Measurements from ENCODE around the gene PATL2. TPM values are rescaled to one million over a fixed set of nuclear protein-coding genes. Genes with fewer than 3 reads are reported as not detected.

PATL2 gene
- total RNA-seq, 5 donors from 2014 or later (not counting 1 experiment from before 2014, with no cell fraction given), result 43.5 to 69.7 (median 48.5) TPM

DNA sequence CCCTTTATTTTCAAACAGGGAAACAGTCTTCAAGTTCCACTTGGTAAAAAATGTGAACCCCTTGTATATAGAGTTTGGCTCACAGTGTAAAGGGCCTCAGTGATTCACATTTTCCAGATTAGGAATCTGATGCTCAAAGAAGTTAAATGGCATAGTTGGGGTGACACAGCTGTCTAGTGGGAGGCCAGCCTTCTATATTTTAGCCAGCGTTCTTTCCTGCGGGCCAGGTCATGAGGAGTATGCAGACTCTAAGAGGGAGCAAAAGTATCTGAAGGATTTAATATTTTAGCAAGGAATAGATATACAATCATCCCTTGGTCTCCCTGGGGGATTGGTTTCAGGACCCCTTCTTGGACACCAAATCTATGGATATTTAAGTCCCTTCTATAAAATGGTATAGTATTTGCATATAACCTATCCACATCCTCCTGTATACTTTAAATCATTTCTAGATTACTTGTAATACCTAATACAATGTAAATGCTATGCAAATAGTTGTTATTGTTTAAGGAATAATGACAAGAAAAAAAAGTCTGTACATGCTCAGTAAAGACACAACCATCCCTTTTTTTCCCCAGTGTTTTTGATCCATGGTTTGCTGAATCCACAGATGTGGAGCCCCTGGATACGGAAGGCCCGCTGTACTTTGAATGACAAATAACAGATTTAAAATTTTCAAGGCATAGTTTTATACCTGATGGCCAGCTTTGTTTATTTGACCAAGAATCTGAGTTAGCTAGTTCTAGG, 7.2 kb upstream of the PATL2 start:
- DNase-seq, result peak in 1 of 35 experiments; percentile 21
- ATAC-seq (replicated peaks in 1 of 4), result no peak
- H3K4me1 ChIP-seq (ENCODE audit: control insufficient read depth in 1 of 2, extremely low read depth in 1 of 2, insufficient read depth in 2 of 2, low read length in 2 of 2), result peaks cover 63 to 78% of the 10 kb centered on the region in 2 experiments
- no peak overlapping the region for H3K4me3 ChIP-seq (ENCODE audit: control insufficient read depth in 1 of 2, extremely low read depth in 1 of 2, low read length in 1 of 2)
- no peaks in the 10 kb centered on the region for H3K9me3 ChIP-seq
- ChIA-PET POLR2A (interaction anchor here (0.5 to 10.2 kb wide), 8 partner anchors 11 to 54 kb away, joined by 3 to 289 read pairs (median 20); partner anchors contain the start of genes TRIM69 (in 2 of the 2) and SPG11 (in 1 of the 2)), CTCF (interaction anchor here (0.7 to 10.2 kb wide), 6 partner anchors 11 to 53 kb away, joined by 3 to 160 read pairs (median 6); partner anchors contain the start of genes SPG11 (in 1 of the 2) and TRIM69 (in 1 of the 2))
- no peaks in the 10 kb centered on the region for H3K27me3 Mint-ChIP-seq
- no CpG with 5 or more reads among the region's 4 CpGs for WGBS (ENCODE audit: insufficient coverage)
- no peaks in the 10 kb centered on the region for H3K27me3 ChIP-seq (replicated peaks in 1 of 2; ENCODE audit: control insufficient read depth in 2 of 2, extremely low read depth in 1 of 2, insufficient read depth in 2 of 2, low read length in 1 of 2)
- peaks cover 80 to 92% (median 82%) of the 10 kb centered on the region in 3 donors for H3K4me1 Mint-ChIP-seq
- peaks cover 60% of the 10 kb centered on the region for H3K36me3 Mint-ChIP-seq
- peak overlapping the region; percentile 99 for H3K27ac ChIP-seq (ENCODE audit: low read length)
- peaks cover 2 to 59% of the 10 kb centered on the region in 2 donors for H3K36me3 ChIP-seq (ENCODE audit: control insufficient read depth in 2 of 2, extremely low read depth in 1 of 2, insufficient read depth in 1 of 2, low read length in 1 of 2)
- no peaks in the 10 kb centered on the region for H3K9me3 Mint-ChIP-seq
- H3K27ac Mint-ChIP-seq, result peak overlapping the region; percentile 72 to 85
- peak overlapping the region; percentile 18 to 100 (median 32) for H3K4me3 Mint-ChIP-seq

DNA sequence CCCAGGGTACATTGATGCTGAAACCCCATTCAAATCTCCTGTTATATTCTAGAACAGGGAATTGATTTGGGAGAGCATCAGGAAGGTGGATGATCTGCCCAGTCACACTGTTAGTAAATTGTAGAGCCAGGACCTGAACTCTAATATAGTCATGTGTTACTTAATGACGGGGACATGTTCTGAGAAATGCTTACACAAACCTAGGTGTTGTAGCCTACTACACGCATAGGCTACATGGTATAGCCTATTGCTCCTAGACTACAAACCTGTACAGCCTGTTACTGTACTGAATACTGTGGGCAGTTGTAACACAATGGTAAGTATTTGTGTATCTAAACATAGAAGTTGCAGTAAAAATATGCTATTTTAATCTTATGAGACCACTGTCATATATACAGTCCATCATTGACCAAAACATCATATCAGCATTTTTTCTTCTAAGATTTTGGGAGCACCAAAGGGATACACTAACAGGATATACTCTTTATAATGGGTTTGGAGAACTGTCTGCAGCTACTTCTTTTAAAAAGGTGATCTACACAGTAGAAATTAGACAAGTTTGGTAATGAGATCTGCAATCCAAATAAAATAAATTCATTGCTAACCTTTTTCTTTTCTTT, 6.0 kb upstream of the PATL2 start:
- Mint-ChIP-seq H3K9me3 (no peaks in the 10 kb centered on the region), H3K4me1 (peaks cover 72 to 94% (median 75%) of the 10 kb centered on the region in 3 donors), H3K4me3 (peak overlapping the region; percentile 95 to 100 (median 98)), H3K27ac (peak overlapping the region; percentile 93 to 94), H3K36me3 (peaks cover 72% of the 10 kb centered on the region), H3K27me3 (no peaks in the 10 kb centered on the region)
- POLR2A ChIA-PET, result interaction anchor here (0.6 to 10.2 kb wide), 6 partner anchors 12 to 53 kb away, joined by 3 to 289 read pairs (median 43); partner anchors contain the start of genes SPG11 (in 1 of the 2) and TRIM69 (in 1 of the 2)
- peaks cover 62 to 68% of the 10 kb centered on the region in 2 experiments for H3K4me1 ChIP-seq (ENCODE audit: control insufficient read depth in 1 of 2, extremely low read depth in 1 of 2, insufficient read depth in 2 of 2, low read length in 2 of 2)
- ATAC-seq (replicated peaks in 1 of 4) (no peak), DNase-seq (peak in 1 of 35 experiments; percentile 28)
- H3K27me3 ChIP-seq (replicated peaks in 1 of 2; ENCODE audit: control insufficient read depth in 2 of 2, extremely low read depth in 1 of 2, insufficient read depth in 2 of 2, low read length in 1 of 2), result no peaks in the 10 kb centered on the region
- H3K4me3 ChIP-seq (ENCODE audit: control insufficient read depth in 1 of 2, extremely low read depth in 1 of 2, low read length in 1 of 2), result peak overlapping the region in 1 of 2 donors; percentile 89
- H3K9me3 ChIP-seq, result no peaks in the 10 kb centered on the region
- CTCF ChIA-PET, result interaction anchor here (0.6 to 10.2 kb wide), 6 partner anchors 9 to 131 kb away, joined by 3 to 160 read pairs (median 4); partner anchors contain the start of genes SPG11 (in 1 of the 2) and TRIM69 (in 1 of the 2)
- H3K36me3 ChIP-seq (ENCODE audit: control insufficient read depth in 2 of 2, extremely low read depth in 1 of 2, insufficient read depth in 1 of 2, low read length in 1 of 2), result peaks cover 4 to 71% of the 10 kb centered on the region in 2 donors
- H3K27ac ChIP-seq (ENCODE audit: low read length), result peak overlapping the region; percentile 99
- WGBS (ENCODE audit: insufficient coverage), result 0% methylated on average over 1 of the region's 2 CpGs

DNA sequence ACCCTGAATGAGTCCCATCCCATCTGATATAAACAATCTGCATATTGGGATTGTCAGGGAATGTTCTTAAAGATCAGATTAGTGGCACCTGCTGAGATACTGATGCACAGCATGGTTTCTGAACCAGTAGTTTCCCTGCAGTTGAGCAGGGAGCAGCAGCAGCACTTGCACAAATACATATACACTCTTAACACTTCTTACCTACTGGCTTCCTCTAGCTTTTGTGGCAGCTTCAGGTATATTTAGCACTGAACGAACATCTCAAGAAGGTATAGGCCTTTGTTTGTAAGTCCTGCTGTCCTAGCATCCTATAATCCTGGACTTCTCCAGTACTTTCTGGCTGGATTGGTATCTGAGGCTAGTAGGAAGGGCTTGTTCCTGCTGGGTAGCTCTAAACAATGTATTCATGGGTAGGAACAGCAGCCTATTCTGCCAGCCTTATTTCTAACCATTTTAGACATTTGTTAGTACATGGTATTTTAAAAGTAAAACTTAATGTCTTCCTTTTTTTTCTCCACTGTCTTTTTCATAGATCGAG, 4.7 kb upstream of the PATL2 start:
- peak in 1 of 35 experiments; percentile 33 for DNase-seq
- H3K9me3 ChIP-seq, result no peaks in the 10 kb centered on the region
- peaks cover 52 to 56% of the 10 kb centered on the region in 2 experiments for H3K4me1 ChIP-seq (ENCODE audit: control insufficient read depth in 1 of 2, extremely low read depth in 1 of 2, insufficient read depth in 2 of 2, low read length in 2 of 2)
- peaks cover 5 to 71% of the 10 kb centered on the region in 2 donors for H3K36me3 ChIP-seq (ENCODE audit: control insufficient read depth in 2 of 2, extremely low read depth in 1 of 2, insufficient read depth in 1 of 2, low read length in 1 of 2)
- H3K27ac ChIP-seq (ENCODE audit: low read length), result peak overlapping the region; percentile 99
- no peak for ATAC-seq (replicated peaks in 1 of 4)
- H3K9me3 Mint-ChIP-seq, result no peaks in the 10 kb centered on the region
- H3K27me3 Mint-ChIP-seq, result no peaks in the 10 kb centered on the region
- POLR2A ChIA-PET, result interaction anchor here (0.5 to 10.2 kb wide), 10 partner anchors 8 to 109 kb away, joined by 3 to 289 read pairs (median 7); partner anchors contain the start of genes SPG11 (in 2 of the 2) and TRIM69 (in 2 of the 2)
- H3K4me3 Mint-ChIP-seq, result peak overlapping the region; percentile 95 to 100 (median 98)
- no CpG with 5 or more reads among the region's 2 CpGs for WGBS (ENCODE audit: insufficient coverage)
- peak overlapping the region; percentile 93 to 94 for H3K27ac Mint-ChIP-seq
- H3K27me3 ChIP-seq (replicated peaks in 1 of 2; ENCODE audit: control insufficient read depth in 2 of 2, extremely low read depth in 1 of 2, insufficient read depth in 2 of 2, low read length in 1 of 2), result no peaks in the 10 kb centered on the region
- CTCF ChIA-PET, result interaction anchor here in 1 of 2 donors (4.6 to 10.2 kb wide), 3 partner anchors 13 to 51 kb away, joined by 97 to 160 read pairs (median 153); partner anchors contain the start of genes SPG11 and TRIM69
- H3K4me1 Mint-ChIP-seq, result peaks cover 60 to 90% (median 63%) of the 10 kb centered on the region in 3 donors
- peaks cover 74% of the 10 kb centered on the region for H3K36me3 Mint-ChIP-seq
- H3K4me3 ChIP-seq (ENCODE audit: control insufficient read depth in 1 of 2, extremely low read depth in 1 of 2, low read length in 1 of 2), result peak overlapping the region; percentile 11 to 89

DNA sequence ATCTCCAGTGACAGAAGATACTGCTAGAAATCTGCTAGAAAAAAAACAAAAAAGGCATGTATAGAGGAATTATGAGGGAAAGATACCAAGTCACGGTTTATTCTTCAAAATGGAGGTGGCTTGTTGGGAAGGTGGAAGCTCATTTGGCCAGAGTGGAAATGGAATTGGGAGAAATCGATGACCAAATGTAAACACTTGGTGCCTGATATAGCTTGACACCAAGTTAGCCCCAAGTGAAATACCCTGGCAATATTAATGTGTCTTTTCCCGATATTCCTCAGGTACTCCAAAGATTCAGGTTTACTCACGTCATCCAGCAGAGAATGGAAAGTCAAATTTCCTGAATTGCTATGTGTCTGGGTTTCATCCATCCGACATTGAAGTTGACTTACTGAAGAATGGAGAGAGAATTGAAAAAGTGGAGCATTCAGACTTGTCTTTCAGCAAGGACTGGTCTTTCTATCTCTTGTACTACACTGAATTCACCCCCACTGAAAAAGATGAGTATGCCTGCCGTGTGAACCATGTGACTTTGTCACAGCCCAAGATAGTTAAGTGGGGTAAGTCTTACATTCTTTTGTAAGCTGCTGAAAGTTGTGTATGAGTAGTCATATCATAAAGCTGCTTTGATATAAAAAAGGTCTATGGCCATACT, 4.1 kb upstream of the PATL2 start:
- DNase-seq (peak in 2 of 35 experiments; percentile 50 to 51), ATAC-seq (replicated peaks in 1 of 4) (no peak)
- peaks cover 5 to 71% of the 10 kb centered on the region in 2 donors for H3K36me3 ChIP-seq (ENCODE audit: control insufficient read depth in 2 of 2, extremely low read depth in 1 of 2, insufficient read depth in 1 of 2, low read length in 1 of 2)
- peak overlapping the region; percentile 89 to 96 for H3K4me3 ChIP-seq (ENCODE audit: control insufficient read depth in 1 of 2, extremely low read depth in 1 of 2, low read length in 1 of 2)
- Mint-ChIP-seq H3K27ac (peak overlapping the region; percentile 93 to 94), H3K36me3 (peaks cover 74% of the 10 kb centered on the region), H3K27me3 (no peaks in the 10 kb centered on the region), H3K9me3 (no peaks in the 10 kb centered on the region), H3K4me3 (peak overlapping the region; percentile 95 to 100 (median 98)), H3K4me1 (peaks cover 57 to 89% (median 60%) of the 10 kb centered on the region in 3 donors)
- H3K9me3 ChIP-seq, result no peaks in the 10 kb centered on the region
- POLR2A ChIA-PET, result interaction anchor here (0.5 to 10.2 kb wide), 11 partner anchors 9 to 109 kb away, joined by 3 to 289 read pairs (median 5); partner anchors contain the start of genes SPG11 (in 2 of the 2) and TRIM69 (in 2 of the 2)
- CTCF ChIA-PET, result interaction anchor here (0.6 to 10.2 kb wide), 5 partner anchors 13 to 203 kb away, joined by 12 to 160 read pairs (median 97); partner anchors contain the start of genes TRIM69 (in 2 of the 2) and SPG11 (in 1 of the 2)
- peak overlapping the region; percentile 99 for H3K27ac ChIP-seq (ENCODE audit: low read length)
- H3K4me1 ChIP-seq (ENCODE audit: control insufficient read depth in 1 of 2, extremely low read depth in 1 of 2, insufficient read depth in 2 of 2, low read length in 2 of 2), result peaks cover 47 to 52% of the 10 kb centered on the region in 2 experiments
- 0% methylated on average over 1 of the region's 6 CpGs for WGBS (ENCODE audit: insufficient coverage)
- H3K27me3 ChIP-seq (replicated peaks in 1 of 2; ENCODE audit: control insufficient read depth in 2 of 2, extremely low read depth in 1 of 2, insufficient read depth in 2 of 2, low read length in 1 of 2), result no peaks in the 10 kb centered on the region

DNA sequence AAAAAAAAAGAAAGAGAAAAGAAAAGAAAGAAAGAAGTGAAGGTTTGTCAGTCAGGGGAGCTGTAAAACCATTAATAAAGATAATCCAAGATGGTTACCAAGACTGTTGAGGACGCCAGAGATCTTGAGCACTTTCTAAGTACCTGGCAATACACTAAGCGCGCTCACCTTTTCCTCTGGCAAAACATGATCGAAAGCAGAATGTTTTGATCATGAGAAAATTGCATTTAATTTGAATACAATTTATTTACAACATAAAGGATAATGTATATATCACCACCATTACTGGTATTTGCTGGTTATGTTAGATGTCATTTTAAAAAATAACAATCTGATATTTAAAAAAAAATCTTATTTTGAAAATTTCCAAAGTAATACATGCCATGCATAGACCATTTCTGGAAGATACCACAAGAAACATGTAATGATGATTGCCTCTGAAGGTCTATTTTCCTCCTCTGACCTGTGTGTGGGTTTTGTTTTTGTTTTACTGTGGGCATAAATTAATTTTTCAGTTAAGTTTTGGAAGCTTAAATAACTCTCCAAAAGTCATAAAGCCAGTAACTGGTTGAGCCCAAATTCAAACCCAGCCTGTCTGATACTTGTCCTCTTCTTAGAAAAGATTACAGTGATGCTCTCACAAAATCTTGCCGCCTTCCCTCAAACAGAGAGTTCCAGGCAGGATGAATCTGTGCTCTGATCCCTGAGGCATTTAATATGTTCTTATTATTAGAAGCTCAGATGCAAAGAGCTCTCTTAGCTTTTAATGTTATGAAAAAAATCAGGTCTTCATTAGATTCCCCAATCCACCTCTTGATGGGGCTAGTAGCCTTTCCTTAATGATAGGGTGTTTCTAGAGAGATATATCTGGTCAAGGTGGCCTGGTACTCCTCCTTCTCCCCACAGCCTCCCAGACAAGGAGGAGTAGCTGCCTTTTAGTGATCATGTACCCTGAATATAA, 2.2 kb upstream of the PATL2 start:
- DNase-seq, result peak in 2 of 35 experiments; percentile 28 to 66

More for the DNA sequence above, 2.2 kb upstream of the PATL2 start:
- CTCF ChIA-PET, result interaction anchor here (0.8 to 10.2 kb wide), 10 partner anchors 10 to 73 kb away, joined by 3 to 160 read pairs (median 5); partner anchors contain the start of genes SPG11 (in 2 of the 2) and TRIM69 (in 2 of the 2)
- Mint-ChIP-seq H3K4me3 (peak overlapping the region; percentile 95 to 100 (median 98)), H3K27ac (peak overlapping the region; percentile 100), H3K4me1 (peaks cover 56 to 87% (median 58%) of the 10 kb centered on the region in 3 donors), H3K36me3 (peaks cover 68% of the 10 kb centered on the region), H3K27me3 (no peaks in the 10 kb centered on the region), H3K9me3 (no peaks in the 10 kb centered on the region)
- Histone ChIP-seq H3K36me3 (ENCODE audit: control insufficient read depth in 2 of 2, extremely low read depth in 1 of 2, insufficient read depth in 1 of 2, low read length in 1 of 2) (peaks cover 5 to 61% of the 10 kb centered on the region in 2 donors), H3K4me3 (ENCODE audit: control insufficient read depth in 1 of 2, extremely low read depth in 1 of 2, low read length in 1 of 2) (peak overlapping the region; percentile 89 to 96), H3K9me3 (no peaks in the 10 kb centered on the region), H3K4me1 (ENCODE audit: control insufficient read depth in 1 of 2, extremely low read depth in 1 of 2, insufficient read depth in 2 of 2, low read length in 2 of 2) (peaks cover 44 to 47% of the 10 kb centered on the region in 2 experiments), H3K27me3 (replicated peaks in 1 of 2; ENCODE audit: control insufficient read depth in 2 of 2, extremely low read depth in 1 of 2, insufficient read depth in 2 of 2, low read length in 1 of 2) (no peaks in the 10 kb centered on the region), H3K27ac (ENCODE audit: low read length) (peak overlapping the region; percentile 99)
- no peak for ATAC-seq (replicated peaks in 1 of 4)
- WGBS (ENCODE audit: insufficient coverage), result no CpG with 5 or more reads among the region's 5 CpGs
- POLR2A ChIA-PET, result interaction anchor here (0.5 to 10.2 kb wide), 26 partner anchors 8 to 968 kb away, joined by 3 to 289 read pairs (median 9); partner anchors contain the start of genes SPG11 (in 2 of the 2) and TRIM69 (in 2 of the 2)

Data from T-cell (primary cell).